HepG2 (cell line): ENCODE measurements around the gene ANO2.

Experiments used
- HNRNPK ChIP-seq: fragments of 200-400 bp; formaldehyde crosslinking; IDR thresholded peaks from 2 replicates; pipeline ENCODE4 v1.6.1; 2018; ENCODE audit warnings: low read length, low read depth, moderate library complexity, mild to moderate bottlenecking; ENCODE audit not compliant: poor library complexity, severe bottlenecking
- JUND ChIP-seq: sonication (generic); formaldehyde crosslinking; IDR thresholded peaks from 2 replicates; pipeline ENCODE4 v1.8.0; 2022; ENCODE audit warnings: mild to moderate bottlenecking, missing genetic modification reagents
- NBN ChIP-seq: fragments of 450-650 bp; conservative IDR thresholded peaks from 2 replicates; pipeline ENCODE4 v1.6.1; 2017
- NR3C1 ChIP-seq: sonication (generic); formaldehyde crosslinking; IDR thresholded peaks from 2 replicates; pipeline ENCODE4 v1.4.0; 2020; ENCODE audit warnings: missing genetic modification reagents
- PHF8 ChIP-seq: sonication (generic); formaldehyde crosslinking; IDR thresholded peaks from 2 replicates; pipeline ENCODE4 v1.5.0; 2020; ENCODE audit warnings: missing genetic modification reagents
- RFX1 ChIP-seq: fragments of 450-650 bp; IDR thresholded peaks from 2 replicates; pipeline ENCODE4 v1.6.1; 2017
- SETDB1 ChIP-seq: sonication (generic); formaldehyde crosslinking; IDR thresholded peaks from 2 replicates; pipeline ENCODE4 v1.5.1; 2020; ENCODE audit warnings: missing genetic modification reagents, mild to moderate bottlenecking, borderline replicate concordance
- SIN3A ChIP-seq: IDR thresholded peaks from 2 replicates; pipeline ENCODE4 v1.6.1; 2011; ENCODE audit warnings: low read depth, mild to moderate bottlenecking, control low read depth, low read length, borderline replicate concordance
- SIN3B ChIP-seq: fragments of 150-350 bp; IDR thresholded peaks from 2 replicates; pipeline ENCODE4 v1.6.1; 2014; ENCODE audit warnings: low read length
- THAP11 ChIP-seq: IDR thresholded peaks from 2 replicates; pipeline ENCODE4 v1.6.1; 2016; ENCODE audit warnings: missing biosample characterization, missing genetic modification reagents
- ZNF256 ChIP-seq: sonication (generic); formaldehyde crosslinking; conservative IDR thresholded peaks from 2 replicates; pipeline ENCODE4 v1.4.0; 2020; ENCODE audit warnings: missing genetic modification reagents
- TF ChIP-seq, protein P1 (sequence below): sonication (generic); formaldehyde crosslinking; IDR thresholded peaks from 2 replicates; pipeline ENCODE4 v1.5.0; 2020; ENCODE audit warnings: mild to moderate bottlenecking, missing genetic modification reagents, moderate library complexity
- TF ChIP-seq, protein P2 (sequence below), 2 experiments: sonication (generic) in 1 of 2; formaldehyde crosslinking in 1 of 2; IDR thresholded peaks; 2 replicates each; pipeline versions ENCODE4 v1.4.0 to v1.6.1; 2018 to 2020; ENCODE audit warnings: missing genetic modification reagents in 2 of 2, borderline replicate concordance in 1 of 2, low read depth in 1 of 2, mild to moderate bottlenecking in 1 of 2, missing biosample characterization in 1 of 2
- TF ChIP-seq, protein P3 (sequence below), 2 experiments: IDR thresholded peaks; 2 replicates each; pipeline ENCODE4 v1.6.1; 2011 to 2012; ENCODE audit warnings: low read length in 2 of 2, borderline replicate concordance in 1 of 2, low read depth in 1 of 2, mild to moderate bottlenecking in 1 of 2, moderate library complexity in 1 of 2

DNA sequence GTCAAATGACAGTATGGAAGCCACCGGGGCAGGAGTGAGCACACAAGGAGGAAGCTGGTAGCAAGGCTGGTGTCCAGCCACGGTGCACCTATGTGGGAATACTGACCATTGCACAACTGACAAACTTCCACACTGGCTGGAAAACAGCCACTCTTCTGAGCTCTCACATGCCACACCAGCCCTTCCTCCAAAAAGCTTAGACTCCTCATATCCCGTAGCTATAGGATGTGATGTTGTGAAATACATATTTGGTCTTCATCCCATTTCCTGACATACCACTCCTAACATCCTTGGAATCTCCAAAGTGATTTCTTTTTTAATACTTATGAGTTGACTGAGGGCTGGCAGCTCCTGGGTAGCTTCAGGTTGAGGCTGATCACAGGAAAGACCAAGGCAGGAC, 409.5 kb downstream of the ANO2 start:
- TF ChIP-seq SIN3A (no peak), NBN (no peak), HNRNPK (no peak), RFX1 (no peak), SIN3B (no peak), ZNF256 (CRISPR knock-in tag) (no peak), JUND (CRISPR knock-in tag) (no peak), THAP11 (CRISPR knock-in tag) (no peak), PHF8 (CRISPR knock-in tag) (no peak), NR3C1 (CRISPR knock-in tag) (no peak), SETDB1 (CRISPR knock-in tag) (no peak)
- TF ChIP-seq, protein P1, sequence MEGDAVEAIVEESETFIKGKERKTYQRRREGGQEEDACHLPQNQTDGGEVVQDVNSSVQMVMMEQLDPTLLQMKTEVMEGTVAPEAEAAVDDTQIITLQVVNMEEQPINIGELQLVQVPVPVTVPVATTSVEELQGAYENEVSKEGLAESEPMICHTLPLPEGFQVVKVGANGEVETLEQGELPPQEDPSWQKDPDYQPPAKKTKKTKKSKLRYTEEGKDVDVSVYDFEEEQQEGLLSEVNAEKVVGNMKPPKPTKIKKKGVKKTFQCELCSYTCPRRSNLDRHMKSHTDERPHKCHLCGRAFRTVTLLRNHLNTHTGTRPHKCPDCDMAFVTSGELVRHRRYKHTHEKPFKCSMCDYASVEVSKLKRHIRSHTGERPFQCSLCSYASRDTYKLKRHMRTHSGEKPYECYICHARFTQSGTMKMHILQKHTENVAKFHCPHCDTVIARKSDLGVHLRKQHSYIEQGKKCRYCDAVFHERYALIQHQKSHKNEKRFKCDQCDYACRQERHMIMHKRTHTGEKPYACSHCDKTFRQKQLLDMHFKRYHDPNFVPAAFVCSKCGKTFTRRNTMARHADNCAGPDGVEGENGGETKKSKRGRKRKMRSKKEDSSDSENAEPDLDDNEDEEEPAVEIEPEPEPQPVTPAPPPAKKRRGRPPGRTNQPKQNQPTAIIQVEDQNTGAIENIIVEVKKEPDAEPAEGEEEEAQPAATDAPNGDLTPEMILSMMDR = no peak
- TF ChIP-seq, protein P2, sequence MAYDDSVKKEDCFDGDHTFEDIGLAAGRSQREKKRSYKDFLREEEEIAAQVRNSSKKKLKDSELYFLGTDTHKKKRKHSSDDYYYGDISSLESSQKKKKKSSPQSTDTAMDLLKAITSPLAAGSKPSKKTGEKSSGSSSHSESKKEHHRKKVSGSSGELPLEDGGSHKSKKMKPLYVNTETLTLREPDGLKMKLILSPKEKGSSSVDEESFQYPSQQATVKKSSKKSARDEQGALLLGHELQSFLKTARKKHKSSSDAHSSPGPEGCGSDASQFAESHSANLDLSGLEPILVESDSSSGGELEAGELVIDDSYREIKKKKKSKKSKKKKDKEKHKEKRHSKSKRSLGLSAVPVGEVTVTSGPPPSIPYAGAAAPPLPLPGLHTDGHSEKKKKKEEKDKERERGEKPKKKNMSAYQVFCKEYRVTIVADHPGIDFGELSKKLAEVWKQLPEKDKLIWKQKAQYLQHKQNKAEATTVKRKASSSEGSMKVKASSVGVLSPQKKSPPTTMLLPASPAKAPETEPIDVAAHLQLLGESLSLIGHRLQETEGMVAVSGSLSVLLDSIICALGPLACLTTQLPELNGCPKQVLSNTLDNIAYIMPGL (CRISPR knock-in tag; IDR thresholded peaks at IDR 0.05; ENCODE audit: borderline replicate concordance in 1 of 2, low read depth in 1 of 2) = no peak
- TF ChIP-seq, protein P3, sequence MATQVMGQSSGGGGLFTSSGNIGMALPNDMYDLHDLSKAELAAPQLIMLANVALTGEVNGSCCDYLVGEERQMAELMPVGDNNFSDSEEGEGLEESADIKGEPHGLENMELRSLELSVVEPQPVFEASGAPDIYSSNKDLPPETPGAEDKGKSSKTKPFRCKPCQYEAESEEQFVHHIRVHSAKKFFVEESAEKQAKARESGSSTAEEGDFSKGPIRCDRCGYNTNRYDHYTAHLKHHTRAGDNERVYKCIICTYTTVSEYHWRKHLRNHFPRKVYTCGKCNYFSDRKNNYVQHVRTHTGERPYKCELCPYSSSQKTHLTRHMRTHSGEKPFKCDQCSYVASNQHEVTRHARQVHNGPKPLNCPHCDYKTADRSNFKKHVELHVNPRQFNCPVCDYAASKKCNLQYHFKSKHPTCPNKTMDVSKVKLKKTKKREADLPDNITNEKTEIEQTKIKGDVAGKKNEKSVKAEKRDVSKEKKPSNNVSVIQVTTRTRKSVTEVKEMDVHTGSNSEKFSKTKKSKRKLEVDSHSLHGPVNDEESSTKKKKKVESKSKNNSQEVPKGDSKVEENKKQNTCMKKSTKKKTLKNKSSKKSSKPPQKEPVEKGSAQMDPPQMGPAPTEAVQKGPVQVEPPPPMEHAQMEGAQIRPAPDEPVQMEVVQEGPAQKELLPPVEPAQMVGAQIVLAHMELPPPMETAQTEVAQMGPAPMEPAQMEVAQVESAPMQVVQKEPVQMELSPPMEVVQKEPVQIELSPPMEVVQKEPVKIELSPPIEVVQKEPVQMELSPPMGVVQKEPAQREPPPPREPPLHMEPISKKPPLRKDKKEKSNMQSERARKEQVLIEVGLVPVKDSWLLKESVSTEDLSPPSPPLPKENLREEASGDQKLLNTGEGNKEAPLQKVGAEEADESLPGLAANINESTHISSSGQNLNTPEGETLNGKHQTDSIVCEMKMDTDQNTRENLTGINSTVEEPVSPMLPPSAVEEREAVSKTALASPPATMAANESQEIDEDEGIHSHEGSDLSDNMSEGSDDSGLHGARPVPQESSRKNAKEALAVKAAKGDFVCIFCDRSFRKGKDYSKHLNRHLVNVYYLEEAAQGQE (IDR thresholded peaks at IDR 0.05; ENCODE audit: borderline replicate concordance in 1 of 2, low read depth in 1 of 2, low read length in 2 of 2) = no peak
